HL-60 (cell line): ENCODE measurements around the gene CHMP4A.

Source experiments
- DNase-seq, 2 experiments: peaks; one replicate each; pipeline ENCODE4 v3.0.0-alpha.2; 2010 to 2020; ENCODE audit warnings: low read depth in 1 of 2, low spot score in 1 of 2
- H3K27ac ChIP-seq: fragments of 250-450 bp; sonication (Bioruptor Pico); replicated peaks from 2 replicates; pipeline ENCODE4 v1.5.1; 2020; ENCODE audit warnings: mild to moderate bottlenecking, moderate library complexity
- H3K27me3 ChIP-seq: fragments of 250-450 bp; sonication (Bioruptor Pico); 2 replicates; pipeline ENCODE4 v1.5.1; 2021; ENCODE audit warnings: mild to moderate bottlenecking, moderate library complexity; ENCODE audit not compliant: insufficient read depth, poor library complexity, severe bottlenecking
- H3K4me3 ChIP-seq: replicated peaks from 2 replicates; pipeline ENCODE4 v1.5.1; 2011; ENCODE audit warnings: mild to moderate bottlenecking, control low read depth, low read length; ENCODE audit not compliant: insufficient read depth
- GABPA ChIP-seq: IDR thresholded peaks from 2 replicates; pipeline ENCODE4 v1.6.1; 2012; ENCODE audit warnings: low read depth
- POLR2AphosphoS5 ChIP-seq: IDR thresholded peaks from 2 replicates; pipeline ENCODE4 v1.6.1; 2012; ENCODE audit warnings: low read depth
- SPI1 ChIP-seq: IDR thresholded peaks from 2 replicates; pipeline ENCODE4 v1.6.1; 2012; ENCODE audit warnings: low read depth, mild to moderate bottlenecking, borderline replicate concordance
- TF ChIP-seq, protein P1 (sequence below): IDR thresholded peaks from 2 replicates; pipeline ENCODE4 v1.6.1; 2012; ENCODE audit warnings: low read depth; ENCODE audit not compliant: insufficient replicate concordance
- TF ChIP-seq, protein P2 (sequence below): IDR thresholded peaks from one replicate; pipeline ENCODE4 v1.5.1; 2011; ENCODE audit warnings: low read length, control low read depth, inconsistent platforms; ENCODE audit not compliant: insufficient read depth

CHMP4A gene

DNA sequence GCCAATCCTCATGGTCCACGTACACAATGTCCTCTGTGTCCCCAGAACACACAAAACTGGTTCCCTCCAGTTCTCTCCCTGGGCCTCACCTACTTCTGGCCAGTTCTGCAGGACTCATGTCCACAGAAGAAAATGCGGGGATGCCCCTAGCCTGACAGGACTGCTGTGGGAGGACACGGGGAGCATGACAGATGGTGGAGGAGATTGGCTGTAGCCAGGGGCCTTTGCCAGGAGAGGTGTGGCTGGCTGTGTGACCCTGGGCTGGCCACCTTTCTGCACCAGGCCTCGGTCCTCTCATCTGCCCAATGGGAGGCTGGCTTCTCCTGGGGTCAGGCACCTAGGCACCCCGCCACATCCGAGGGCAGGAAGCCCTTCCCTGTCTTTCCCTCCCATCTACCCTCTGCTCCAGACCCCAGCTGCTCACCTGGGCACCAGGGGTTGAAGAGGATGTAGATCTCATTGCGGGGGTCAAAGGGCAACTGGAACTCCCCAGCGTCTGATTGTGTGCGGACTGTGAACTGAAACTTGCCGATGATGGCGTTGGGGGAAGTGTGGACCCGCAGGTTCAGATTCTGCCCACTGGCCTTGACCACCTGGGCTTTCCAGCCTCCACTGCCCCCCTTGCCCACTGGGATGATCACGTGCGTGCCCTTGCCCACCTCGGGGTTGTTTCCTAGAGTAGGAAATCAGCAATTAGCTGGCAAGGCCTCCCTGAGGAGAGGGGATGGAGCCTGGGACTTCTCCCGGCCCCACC lies 46.9 kb upstream of the CHMP4A start:
- no peak for TF ChIP-seq GABPA
- TF ChIP-seq, protein P1, sequence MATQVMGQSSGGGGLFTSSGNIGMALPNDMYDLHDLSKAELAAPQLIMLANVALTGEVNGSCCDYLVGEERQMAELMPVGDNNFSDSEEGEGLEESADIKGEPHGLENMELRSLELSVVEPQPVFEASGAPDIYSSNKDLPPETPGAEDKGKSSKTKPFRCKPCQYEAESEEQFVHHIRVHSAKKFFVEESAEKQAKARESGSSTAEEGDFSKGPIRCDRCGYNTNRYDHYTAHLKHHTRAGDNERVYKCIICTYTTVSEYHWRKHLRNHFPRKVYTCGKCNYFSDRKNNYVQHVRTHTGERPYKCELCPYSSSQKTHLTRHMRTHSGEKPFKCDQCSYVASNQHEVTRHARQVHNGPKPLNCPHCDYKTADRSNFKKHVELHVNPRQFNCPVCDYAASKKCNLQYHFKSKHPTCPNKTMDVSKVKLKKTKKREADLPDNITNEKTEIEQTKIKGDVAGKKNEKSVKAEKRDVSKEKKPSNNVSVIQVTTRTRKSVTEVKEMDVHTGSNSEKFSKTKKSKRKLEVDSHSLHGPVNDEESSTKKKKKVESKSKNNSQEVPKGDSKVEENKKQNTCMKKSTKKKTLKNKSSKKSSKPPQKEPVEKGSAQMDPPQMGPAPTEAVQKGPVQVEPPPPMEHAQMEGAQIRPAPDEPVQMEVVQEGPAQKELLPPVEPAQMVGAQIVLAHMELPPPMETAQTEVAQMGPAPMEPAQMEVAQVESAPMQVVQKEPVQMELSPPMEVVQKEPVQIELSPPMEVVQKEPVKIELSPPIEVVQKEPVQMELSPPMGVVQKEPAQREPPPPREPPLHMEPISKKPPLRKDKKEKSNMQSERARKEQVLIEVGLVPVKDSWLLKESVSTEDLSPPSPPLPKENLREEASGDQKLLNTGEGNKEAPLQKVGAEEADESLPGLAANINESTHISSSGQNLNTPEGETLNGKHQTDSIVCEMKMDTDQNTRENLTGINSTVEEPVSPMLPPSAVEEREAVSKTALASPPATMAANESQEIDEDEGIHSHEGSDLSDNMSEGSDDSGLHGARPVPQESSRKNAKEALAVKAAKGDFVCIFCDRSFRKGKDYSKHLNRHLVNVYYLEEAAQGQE = no peak
- no peak for TF ChIP-seq SPI1
- TF ChIP-seq, protein P2, sequence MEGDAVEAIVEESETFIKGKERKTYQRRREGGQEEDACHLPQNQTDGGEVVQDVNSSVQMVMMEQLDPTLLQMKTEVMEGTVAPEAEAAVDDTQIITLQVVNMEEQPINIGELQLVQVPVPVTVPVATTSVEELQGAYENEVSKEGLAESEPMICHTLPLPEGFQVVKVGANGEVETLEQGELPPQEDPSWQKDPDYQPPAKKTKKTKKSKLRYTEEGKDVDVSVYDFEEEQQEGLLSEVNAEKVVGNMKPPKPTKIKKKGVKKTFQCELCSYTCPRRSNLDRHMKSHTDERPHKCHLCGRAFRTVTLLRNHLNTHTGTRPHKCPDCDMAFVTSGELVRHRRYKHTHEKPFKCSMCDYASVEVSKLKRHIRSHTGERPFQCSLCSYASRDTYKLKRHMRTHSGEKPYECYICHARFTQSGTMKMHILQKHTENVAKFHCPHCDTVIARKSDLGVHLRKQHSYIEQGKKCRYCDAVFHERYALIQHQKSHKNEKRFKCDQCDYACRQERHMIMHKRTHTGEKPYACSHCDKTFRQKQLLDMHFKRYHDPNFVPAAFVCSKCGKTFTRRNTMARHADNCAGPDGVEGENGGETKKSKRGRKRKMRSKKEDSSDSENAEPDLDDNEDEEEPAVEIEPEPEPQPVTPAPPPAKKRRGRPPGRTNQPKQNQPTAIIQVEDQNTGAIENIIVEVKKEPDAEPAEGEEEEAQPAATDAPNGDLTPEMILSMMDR = no peak
- TF ChIP-seq POLR2AphosphoS5 = no peak
- no peak for DNase-seq
- H3K4me3 ChIP-seq = no peak overlapping the region
- H3K27me3 ChIP-seq = no peaks in the 10 kb centered on the region
- H3K27ac ChIP-seq = no peak overlapping the region

DNA sequence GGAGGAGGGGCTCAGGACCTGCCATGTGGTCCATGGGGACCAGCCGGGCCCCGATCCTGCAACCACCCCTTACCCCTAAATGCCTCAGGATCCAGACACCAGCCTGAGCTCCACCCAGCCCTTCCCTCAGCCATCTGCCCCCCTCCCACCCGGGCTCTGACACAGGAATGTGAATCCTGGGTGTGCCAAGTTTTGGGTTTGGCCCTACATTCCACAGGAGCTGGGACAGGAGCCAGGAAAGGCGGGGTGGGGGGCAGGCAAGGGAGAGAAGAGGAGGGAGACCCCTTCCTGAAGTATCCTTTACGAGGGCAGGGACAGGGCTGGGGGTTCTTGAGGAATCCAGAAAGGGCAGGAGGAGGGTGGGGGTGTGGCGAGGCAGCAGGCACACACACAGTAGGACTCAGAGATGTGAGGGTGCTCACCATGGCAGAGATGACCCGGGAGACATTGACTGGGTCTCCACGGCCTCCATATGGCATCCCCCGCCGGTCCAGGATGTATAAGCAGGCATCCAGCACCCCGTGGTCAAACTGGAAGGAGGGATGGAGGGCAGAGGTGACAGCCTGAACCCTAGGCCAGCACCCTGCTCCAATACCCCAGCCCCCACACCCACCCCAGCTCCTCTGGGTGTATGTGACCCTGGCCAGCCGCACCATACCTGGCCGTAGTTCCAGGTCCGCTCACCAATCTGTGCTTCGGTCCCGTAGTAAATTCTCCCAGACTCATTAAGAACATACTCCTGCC lies 46.2 kb upstream of the CHMP4A start:
- TF ChIP-seq GABPA (no peak), POLR2AphosphoS5 (no peak), SPI1 (no peak)
- TF ChIP-seq, protein P2 = no peak
- TF ChIP-seq, protein P1 = no peak
- no peak overlapping the region for H3K4me3 ChIP-seq
- H3K27ac ChIP-seq = no peak overlapping the region
- no peak for DNase-seq
- H3K27me3 ChIP-seq = no peaks in the 10 kb centered on the region

DNA sequence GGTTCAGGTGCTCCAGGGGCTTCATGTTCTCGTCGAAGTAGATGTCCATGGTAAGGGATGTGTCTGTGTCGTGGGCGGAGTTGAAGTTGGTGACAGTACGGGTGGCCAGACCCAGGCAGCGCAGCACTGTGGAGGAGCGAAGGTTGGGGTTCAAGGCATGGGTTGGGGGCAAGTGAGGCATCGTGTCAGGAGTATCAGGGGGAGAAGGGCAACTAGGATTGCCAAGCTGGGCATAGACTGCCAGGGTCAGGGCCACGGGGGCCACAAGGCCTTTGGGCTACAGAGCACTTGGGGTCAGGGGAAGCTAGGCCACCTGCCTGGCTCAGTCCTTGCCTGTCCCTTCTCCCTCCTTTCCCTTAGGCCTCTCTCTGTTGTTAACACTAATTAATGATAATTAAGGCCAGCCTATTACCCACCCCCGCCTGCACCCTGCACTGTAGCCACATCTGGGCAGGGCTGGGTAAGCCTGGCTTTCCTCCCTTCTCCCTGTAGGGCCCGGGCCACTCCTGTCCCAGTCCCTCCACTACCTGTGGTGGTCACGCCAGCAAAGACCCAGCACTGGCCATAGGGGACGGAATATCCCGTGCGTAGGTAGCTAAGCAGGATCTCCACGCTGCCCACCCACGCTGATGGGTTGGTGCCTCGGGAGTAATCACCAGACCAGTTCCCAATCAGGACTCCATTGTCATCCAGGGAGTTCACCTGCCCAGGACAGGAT lies 45.4 kb upstream of the CHMP4A start:
- TF ChIP-seq POLR2AphosphoS5 (no peak), SPI1 (no peak), GABPA (no peak)
- TF ChIP-seq, protein P2 = no peak
- TF ChIP-seq, protein P1 = no peak
- no peak overlapping the region for H3K4me3 ChIP-seq
- no peak overlapping the region for H3K27ac ChIP-seq
- DNase-seq = no peak
- H3K27me3 ChIP-seq = no peaks in the 10 kb centered on the region
